HG03064 (cell line): ENCODE measurements around the gene DNAH5.

Source experiments
- ATAC-seq: cut with Tn5 transposase; IDR thresholded peaks from one replicate; pipeline ENCODE4 v1.9.1; 2021; ENCODE audit warnings: low read depth; ENCODE audit not compliant: unreplicated experiment

Gene DNAH5

GRCh38 chr5:13941468-13941867, 3.0 kb downstream of the DNAH5 start:
- no peak for ATAC-seq

- no peak for ATAC-seq
Measured at GRCh38 chr5:13939638-13940037, 4.8 kb downstream of the DNAH5 start.

- no peak for ATAC-seq
Measured at GRCh38 chr5:13934921-13935320, 9.6 kb downstream of the DNAH5 start.

GRCh38 chr5:13934125-13934524, 10.4 kb downstream of the DNAH5 start:
- ATAC-seq = no peak

- no peak for ATAC-seq
Measured at GRCh38 chr5:13932561-13932960, 11.9 kb downstream of the DNAH5 start.

- ATAC-seq = no peak
Measured at GRCh38 chr5:13932011-13932410, 12.5 kb downstream of the DNAH5 start.

- no peak for ATAC-seq
Measured at GRCh38 chr5:13930541-13931171, 13.8 kb downstream of the DNAH5 start.

- ATAC-seq = no peak
Measured at GRCh38 chr5:13926731-13927130, 17.8 kb downstream of the DNAH5 start.

- ATAC-seq = no peak
Measured at GRCh38 chr5:13921578-13921977, 22.9 kb downstream of the DNAH5 start.

GRCh38 chr5:13919786-13920185, 24.7 kb downstream of the DNAH5 start:
- no peak for ATAC-seq

- ATAC-seq = no peak
Measured at GRCh38 chr5:13919087-13919486, 25.4 kb downstream of the DNAH5 start.

GRCh38 chr5:13917061-13917460, 27.4 kb downstream of the DNAH5 start:
- no peak for ATAC-seq

- no peak for ATAC-seq
Measured at GRCh38 chr5:13913962-13914361, 30.5 kb downstream of the DNAH5 start.

- ATAC-seq = no peak
Measured at GRCh38 chr5:13910637-13911288, 33.7 kb downstream of the DNAH5 start.

- no peak for ATAC-seq
Measured at GRCh38 chr5:13910201-13910600, 34.3 kb downstream of the DNAH5 start.

- ATAC-seq = no peak
Measured at GRCh38 chr5:13909271-13909670, 35.2 kb downstream of the DNAH5 start.

- no peak for ATAC-seq
Measured at GRCh38 chr5:13898569-13898968, 45.9 kb downstream of the DNAH5 start.

- no peak for ATAC-seq
Measured at GRCh38 chr5:13878357-13878756, 66.1 kb downstream of the DNAH5 start.

GRCh38 chr5:13866792-13867191, 77.7 kb downstream of the DNAH5 start:
- no peak for ATAC-seq

- ATAC-seq = no peak
Measured at GRCh38 chr5:13865312-13865711, 79.2 kb downstream of the DNAH5 start.

- no peak for ATAC-seq
Measured at GRCh38 chr5:13860146-13860545, 84.3 kb downstream of the DNAH5 start.

GRCh38 chr5:13859270-13860065, 85.0 kb downstream of the DNAH5 start:
- no peak for ATAC-seq
